Gastroesophageal sphincter (tissue), 4 donors: Measurements from ENCODE around the gene CTNNA2. TPM values are rescaled to one million over a fixed set of nuclear protein-coding genes. Genes with fewer than 3 reads are reported as not detected.
"Not testable (repeated sequence)": the region's sequence is repeated elsewhere in the genome, so short reads cannot be mapped to it uniquely, and the experiment has no call there.

Source experiments
- ATAC-seq: fragments of 150-250 bp; one replicate; pipeline ENCODE4 v1.9.1; 2016; ENCODE audit warnings: mild to moderate bottlenecking, moderate library complexity
- H3K27ac ChIP-seq, 4 donors: fragments of 200-600 bp; sonication (generic) in 3 of 4; 1 replicate in 3 of 4; 2 replicates in 1 of 4; pipeline ENCODE4 v1.5.1; 2016 to 2019
- H3K27me3 ChIP-seq: fragments of 200-600 bp; sonication (generic); one replicate; pipeline ENCODE4 v1.5.1; 2019
- H3K36me3 ChIP-seq, 2 donors: fragments of 200-600 bp; sonication (generic); one replicate each; pipeline ENCODE4 v1.5.1; 2019; ENCODE audit warnings: control low read depth in 1 of 2
- H3K4me1 ChIP-seq, 3 donors: fragments of 200-600 bp; sonication (generic); 1 replicate in 2 of 3; 2 replicates in 1 of 3; pipeline ENCODE4 v1.5.1; 2016 to 2019; ENCODE audit warnings: control low read depth in 2 of 3
- H3K4me3 ChIP-seq, 2 donors: fragments of 200-600 bp; sonication (generic); one replicate each; pipeline ENCODE4 v1.5.1; 2019; ENCODE audit warnings: mild to moderate bottlenecking in 1 of 2, moderate library complexity in 1 of 2
- H3K9me3 ChIP-seq, 3 donors: fragments of 200-600 bp; sonication (generic); one replicate each; pipeline ENCODE4 v1.5.1; 2017 to 2019; ENCODE audit warnings: control low read depth in 2 of 3
- CTCF ChIP-seq, 4 experiments: fragments of 200-600 bp in 2 of 4; fragments of 450-650 bp in 2 of 4; sonication (generic) in 1 of 4; IDR thresholded peaks; one replicate each; pipeline ENCODE4 v1.5.1; 2017 to 2019; ENCODE audit warnings: antibody characterized with exemption in 4 of 4, mild to moderate bottlenecking in 2 of 4, moderate library complexity in 2 of 4
- EP300 ChIP-seq: sonication (generic); formaldehyde crosslinking; IDR thresholded peaks from one replicate; pipeline ENCODE4 v1.6.1; 2017; ENCODE audit warnings: antibody characterized with exemption, mild to moderate bottlenecking
- POLR2A ChIP-seq, 2 donors: fragments of 450-650 bp; IDR thresholded peaks; one replicate each; pipeline ENCODE4 v1.6.1; 2017; ENCODE audit warnings: antibody characterized with exemption in 2 of 2, mild to moderate bottlenecking in 2 of 2, moderate library complexity in 1 of 2
- POLR2AphosphoS5 ChIP-seq: sonication (generic); formaldehyde crosslinking; IDR thresholded peaks from one replicate; pipeline ENCODE4 v1.6.1; 2017; ENCODE audit warnings: antibody characterized with exemption
- WGBS, 2 donors: methylation state at CpG; one replicate each; pipeline ENCODE4 v1.1.5; 2018; ENCODE audit warnings: low coverage in 1 of 2; 5-methylcytosine and 5-hydroxymethylcytosine counted together
- total RNA-seq, 4 donors: library from RNA; depleted of rRNA; stranded (reverse); fragments of >200 nt; gene quantifications; one replicate each; pipeline ENCODE4 v1.1.0, GENCODE V29; 2016

CTNNA2 gene
- total RNA-seq, 4 donors from 2014 or later, result 0.15 to 4.2 (median 0.68) TPM

GRCh38 chr2:80078290-80079036 lies 565.6 kb downstream of the CTNNA2 start:
- no peak for ATAC-seq
- 94 to 95% methylated on average over 5 to 6 of the region's 6 CpGs for WGBS, 2 donors
- H3K9me3 ChIP-seq, result no peaks in the 10 kb centered on the region
- H3K36me3 ChIP-seq, result no peaks in the 10 kb centered on the region
- no peaks in the 10 kb centered on the region for H3K27me3 ChIP-seq
- no peak overlapping the region for H3K4me3 ChIP-seq
- no peak for TF ChIP-seq POLR2A (IDR thresholded peaks at IDR 0.05)
- TF ChIP-seq EP300, result no peak
- no peak for TF ChIP-seq POLR2AphosphoS5
- TF ChIP-seq CTCF (IDR thresholded peaks at IDR 0.05), result no peak
- no peak overlapping the region for H3K27ac ChIP-seq
- H3K4me1 ChIP-seq, result no peaks in the 10 kb centered on the region

GRCh38 chr2:80080957-80081356 lies 568.1 kb downstream of the CTNNA2 start:
- no peak for TF ChIP-seq EP300
- TF ChIP-seq POLR2AphosphoS5, result no peak
- no peak for TF ChIP-seq POLR2A (IDR thresholded peaks at IDR 0.05)
- TF ChIP-seq CTCF (IDR thresholded peaks at IDR 0.05), result no peak
- peaks cover 2% of the 10 kb centered on the region for H3K27me3 ChIP-seq
- H3K9me3 ChIP-seq, result no peaks in the 10 kb centered on the region
- H3K4me1 ChIP-seq, result no peaks in the 10 kb centered on the region
- no peak for ATAC-seq
- WGBS, 2 donors, result 58 to 78% methylated on average over 9 of the region's 9 CpGs
- H3K4me3 ChIP-seq, result no peak overlapping the region
- H3K36me3 ChIP-seq, result no peaks in the 10 kb centered on the region
- no peak overlapping the region for H3K27ac ChIP-seq

GRCh38 chr2:80086831-80087230 lies 574.0 kb downstream of the CTNNA2 start:
- Histone ChIP-seq H3K4me3 (no peak overlapping the region), H3K9me3 (no peaks in the 10 kb centered on the region), H3K4me1 (no peaks in the 10 kb centered on the region), H3K27me3 (peaks cover 2% of the 10 kb centered on the region), H3K36me3 (no peaks in the 10 kb centered on the region), H3K27ac (no peak overlapping the region)
- no peak for ATAC-seq
- no peak for TF ChIP-seq POLR2A (IDR thresholded peaks at IDR 0.05)
- TF ChIP-seq EP300, result no peak
- TF ChIP-seq POLR2AphosphoS5, result no peak
- TF ChIP-seq CTCF (IDR thresholded peaks at IDR 0.05), result no peak
- WGBS, 2 donors, result 33 to 50% methylated on average over 2 of the region's 2 CpGs

- Histone ChIP-seq H3K27ac (no peak overlapping the region), H3K4me1 (no peaks in the 10 kb centered on the region), H3K4me3 (no peak overlapping the region), H3K27me3 (no peaks in the 10 kb centered on the region), H3K36me3 (no peaks in the 10 kb centered on the region), H3K9me3 (no peaks in the 10 kb centered on the region)
- no peak for ATAC-seq
- WGBS, 2 donors, result 48 to 60% methylated on average over 3 to 4 of the region's 4 CpGs
- TF ChIP-seq POLR2A (IDR thresholded peaks at IDR 0.05), result no peak
- TF ChIP-seq EP300, result no peak
- TF ChIP-seq POLR2AphosphoS5, result no peak
- no peak for TF ChIP-seq CTCF (IDR thresholded peaks at IDR 0.05)
Measured at GRCh38 chr2:80091237-80091636, 578.4 kb downstream of the CTNNA2 start.

- H3K4me3 ChIP-seq, result no peak overlapping the region
- TF ChIP-seq EP300 (no peak), POLR2A (IDR thresholded peaks at IDR 0.05) (no peak), POLR2AphosphoS5 (no peak), CTCF (IDR thresholded peaks at IDR 0.05) (no peak)
- no peaks in the 10 kb centered on the region for H3K4me1 ChIP-seq
- H3K9me3 ChIP-seq, result no peaks in the 10 kb centered on the region
- no peaks in the 10 kb centered on the region for H3K27me3 ChIP-seq
- H3K27ac ChIP-seq, result no peak overlapping the region
- no peaks in the 10 kb centered on the region for H3K36me3 ChIP-seq
- no peak for ATAC-seq
Measured at GRCh38 chr2:80092474-80092873, 579.6 kb downstream of the CTNNA2 start.

- H3K4me1 ChIP-seq, result not testable (repeated sequence)
- no CpG with 5 or more reads among the region's 12 CpGs for WGBS, 2 donors
Measured at GRCh38 chr2:80098503-80098902, 585.7 kb downstream of the CTNNA2 start.

More at GRCh38 chr2:80098503-80098902, 585.7 kb downstream of the CTNNA2 start:
- H3K36me3 ChIP-seq, ATAC-seq, H3K4me3 ChIP-seq, H3K9me3 ChIP-seq, H3K27me3 ChIP-seq, H3K27ac ChIP-seq: not testable (repeated sequence)
